Stimulated activated CD8-positive, alpha-beta memory T cell treated with anti-CD3 and anti-CD28 coated beads, Interleukin-7, amount 100 ng/mL, for 24 hours (primary cell): ENCODE measurements around the gene CHST6.
"Not testable (repeated sequence)": the region's sequence is repeated elsewhere in the genome, so short reads cannot be mapped to it uniquely, and the experiment has no call there.

Experiments
- DNase-seq: peaks from one replicate; pipeline ENCODE4 v3.0.0-alpha.2; 2020; ENCODE audit warnings: low read depth

The CHST6 gene

DNA sequence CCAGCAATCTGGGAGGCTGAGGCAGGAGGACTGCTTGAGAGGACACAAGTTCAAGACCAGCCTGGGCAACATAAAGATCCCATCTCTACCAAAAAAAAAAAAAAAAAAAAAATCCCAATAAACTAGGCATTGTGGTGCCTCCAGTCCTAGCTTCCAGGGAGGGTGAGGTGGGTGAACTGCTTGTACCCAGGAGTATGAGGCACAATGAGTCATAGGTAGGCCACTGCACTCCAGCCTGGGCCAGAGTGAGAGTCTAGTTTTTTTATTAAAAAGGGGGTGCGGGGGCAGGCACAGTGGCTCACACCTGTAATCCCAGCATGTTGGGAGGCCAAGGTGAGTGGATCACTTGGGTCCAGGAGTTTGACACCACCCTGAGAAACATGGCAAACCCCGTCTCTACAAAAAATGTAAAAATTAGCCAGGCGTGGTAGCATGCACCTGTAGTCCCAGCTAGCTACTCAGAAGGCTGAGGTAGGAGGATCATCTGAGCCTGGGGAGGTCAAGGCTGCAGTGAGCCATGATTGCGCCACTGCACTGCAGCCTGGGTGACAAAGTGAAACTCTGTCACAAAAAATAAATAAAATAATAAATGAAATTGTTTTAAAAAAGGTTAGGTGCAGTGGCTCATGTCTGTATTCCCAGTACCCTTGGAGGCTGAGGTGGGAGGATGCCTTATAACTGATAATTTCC lies 7.8 kb upstream of the CHST6 start:
- DNase-seq: no peak

DNA sequence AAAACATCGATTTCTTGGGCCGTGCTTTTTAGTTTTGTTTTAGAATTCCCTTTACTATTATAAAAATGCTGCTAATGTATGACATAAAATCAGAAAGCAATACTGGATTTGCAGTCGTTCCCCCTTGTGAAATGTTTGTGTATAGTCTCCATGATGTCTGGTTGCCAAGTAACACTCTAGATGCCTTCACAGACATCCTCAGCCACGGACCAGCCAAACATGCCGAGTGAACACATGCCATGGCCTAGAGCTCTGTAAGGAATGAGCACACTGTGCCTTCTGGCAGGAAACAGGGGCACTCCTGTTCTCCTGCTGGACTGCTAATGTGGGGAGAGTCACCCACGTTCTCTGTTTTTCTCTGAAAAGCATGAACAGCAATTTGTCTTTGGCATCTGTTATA lies 6.6 kb upstream of the CHST6 start:
- DNase-seq: not testable (repeated sequence)

GRCh38 chr16:75501359-75501758 lies 6.1 kb upstream of the CHST6 start:
- no peak for DNase-seq

GRCh38 chr16:75498605-75499322 lies 3.5 kb upstream of the CHST6 start:
- not testable (repeated sequence) for DNase-seq

- no peak for DNase-seq
Observed at GRCh38 chr16:75497558-75497957, 2.3 kb upstream of the CHST6 start.

GRCh38 chr16:75494661-75495075 lies 573 bp downstream of the CHST6 start:
- no peak for DNase-seq

GRCh38 chr16:75494184-75494583 lies 1.1 kb downstream of the CHST6 start:
- no peak for DNase-seq

- no peak for DNase-seq
Observed at GRCh38 chr16:75491876-75492275, 3.4 kb downstream of the CHST6 start.

GRCh38 chr16:75488322-75488721 lies 6.9 kb downstream of the CHST6 start:
- DNase-seq: no peak

- DNase-seq: no peak
Observed at GRCh38 chr16:75486676-75487313, 8.4 kb downstream of the CHST6 start.

GRCh38 chr16:75486014-75486675 lies 9.1 kb downstream of the CHST6 start:
- no peak for DNase-seq

DNA sequence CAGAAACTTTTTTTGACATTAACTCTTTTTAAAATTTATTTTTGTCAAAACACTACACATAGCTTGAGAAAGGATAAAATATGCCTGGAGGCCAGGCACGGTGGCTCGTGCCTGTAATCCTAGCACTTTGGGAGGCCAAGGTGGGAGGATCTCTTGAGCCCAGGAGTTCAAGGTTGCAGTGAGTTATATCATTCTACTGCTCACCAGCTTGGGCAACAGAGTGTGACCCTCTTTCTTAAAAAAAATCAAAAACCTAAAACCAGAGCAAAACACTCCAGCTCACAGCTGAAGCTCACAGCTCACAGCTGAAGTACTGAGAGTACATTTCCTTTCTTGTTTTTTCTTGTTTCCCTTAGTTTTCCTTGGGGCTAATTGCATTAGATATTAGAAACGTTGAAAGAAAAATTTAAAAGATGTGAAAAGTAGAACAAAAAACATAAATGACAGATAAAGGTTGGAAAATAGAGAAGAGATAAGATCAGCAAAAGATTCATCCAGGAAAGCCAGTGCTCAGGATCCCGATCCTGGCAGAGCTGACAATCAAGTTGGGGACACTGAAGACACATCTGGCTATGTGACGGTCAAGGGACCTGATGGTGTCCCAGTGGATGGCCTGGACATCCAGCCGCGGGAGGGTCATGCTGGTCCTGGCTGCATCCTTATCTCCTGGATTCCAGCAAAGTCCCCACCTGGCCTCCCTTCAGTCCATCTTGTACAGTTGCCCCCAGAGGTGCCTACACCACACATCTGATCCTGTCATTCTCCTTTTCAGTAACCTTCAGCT lies 9.8 kb downstream of the CHST6 start:
- no peak for DNase-seq

DNA sequence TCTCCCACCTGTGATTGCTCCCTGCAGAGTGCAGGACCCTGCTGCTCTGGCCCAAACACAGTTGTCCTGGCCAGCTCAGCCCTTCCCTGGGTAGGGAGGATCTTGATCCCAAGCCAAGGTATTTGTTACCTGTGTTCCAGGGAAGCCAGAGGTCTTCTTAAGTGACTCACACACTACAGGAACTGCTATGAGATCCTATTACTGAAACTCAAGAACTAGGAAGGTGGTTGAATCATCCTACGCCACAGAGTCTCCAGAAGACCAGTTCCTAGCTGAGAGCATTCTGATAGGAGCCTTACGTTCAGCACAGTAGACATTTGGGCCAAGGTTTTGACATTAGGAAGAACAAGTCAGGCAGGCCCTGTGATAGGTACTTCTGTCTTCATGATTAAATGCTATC lies 12.0 kb downstream of the CHST6 start:
- no peak for DNase-seq

GRCh38 chr16:75482434-75483205 lies 12.6 kb downstream of the CHST6 start:
- no peak for DNase-seq

- DNase-seq: no peak
Observed at GRCh38 chr16:75481475-75481874, 13.8 kb downstream of the CHST6 start.

- DNase-seq: no peak
Observed at GRCh38 chr16:75479421-75479990, 15.7 kb downstream of the CHST6 start.

GRCh38 chr16:75478480-75479345 lies 16.5 kb downstream of the CHST6 start:
- DNase-seq: no peak

- no peak for DNase-seq
Observed at GRCh38 chr16:75477680-75478473, 17.4 kb downstream of the CHST6 start.

DNA sequence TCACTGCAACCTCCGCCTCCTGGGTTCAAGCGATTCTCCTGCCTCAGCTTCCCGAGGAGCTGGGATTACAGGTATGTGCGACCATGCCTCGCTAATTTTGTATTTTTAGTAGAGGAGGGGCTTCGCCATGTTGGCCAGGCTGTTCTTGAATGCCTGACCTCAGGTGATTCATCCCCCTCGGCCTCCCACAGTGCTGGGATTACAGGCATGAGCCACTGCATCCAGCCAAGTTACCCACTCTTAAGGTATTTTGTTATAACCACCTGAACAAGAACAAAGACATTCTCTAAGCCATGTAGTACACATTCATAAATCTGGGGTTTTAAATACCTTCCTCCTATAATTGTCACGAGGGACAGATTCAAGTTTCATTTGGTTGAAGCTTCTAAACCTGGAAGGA lies 18.4 kb downstream of the CHST6 start:
- DNase-seq: no peak
